ENCODE results near the gene SPTBN1.

The SPTBN1 gene

GRCh38 chr2:54644236-54644635 lies 188.1 kb downstream of the SPTBN1 start:
- peaks cover 8% of the 10 kb centered on the region for H4K20me1 ChIP-seq (ENCODE audit: insufficient read depth, low read length, poor library complexity, severe bottlenecking)
- H3K4me3 ChIP-seq (ENCODE audit: low read length, poor library complexity, severe bottlenecking) = no peak overlapping the region
- H3K36me3 ChIP-seq (ENCODE audit: insufficient read depth, low read length) = peaks cover 99% of the 10 kb centered on the region

GRCh38 chr2:54646170-54646927 lies 190.2 kb downstream of the SPTBN1 start:
- Histone ChIP-seq H3K36me3 (ENCODE audit: insufficient read depth, low read length) (peaks cover 99% of the 10 kb centered on the region), H3K27me3 (ENCODE audit: insufficient read depth, low read length, poor library complexity, severe bottlenecking) (no peaks in the 10 kb centered on the region), H3K9ac (ENCODE audit: low read depth, low read length, poor library complexity, severe bottlenecking) (no peak overlapping the region), H3K9me2 (replicated peaks; ENCODE audit: low read depth, low read length) (no peaks in the 10 kb centered on the region), H3K9me3 (ENCODE audit: insufficient read depth, low read depth, low read length) (no peaks in the 10 kb centered on the region), H2AFZ (ENCODE audit: low read length) (no peak overlapping the region), H3F3A (ENCODE audit: low read depth) (no peaks in the 10 kb centered on the region), H3K79me2 (ENCODE audit: insufficient read depth, low read length) (no peaks in the 10 kb centered on the region), H3K4me1 (ENCODE audit: insufficient read depth, low read length, poor library complexity, severe bottlenecking) (no peaks in the 10 kb centered on the region), H3K4me3 (ENCODE audit: low read length, poor library complexity, severe bottlenecking) (no peak overlapping the region), H4K20me1 (ENCODE audit: insufficient read depth, low read length, poor library complexity, severe bottlenecking) (peaks cover 8% of the 10 kb centered on the region), H3K4me2 (ENCODE audit: low read depth, low read length, poor library complexity, severe bottlenecking) (no peak overlapping the region)
- no peak for TF ChIP-seq CTCF (conservative IDR thresholded peaks at IDR 0.05; ENCODE audit: low read length)
- TF ChIP-seq EZH2phosphoT487 (IDR thresholded peaks at IDR 0.05; ENCODE audit: borderline replicate concordance) = no peak

More at GRCh38 chr2:54644236-54644635, 188.1 kb downstream of the SPTBN1 start:
- no peak overlapping the region for H3K4me2 ChIP-seq (ENCODE audit: low read depth, low read length, poor library complexity, severe bottlenecking)
- no peak overlapping the region for H3K9ac ChIP-seq (ENCODE audit: low read depth, low read length, poor library complexity, severe bottlenecking)
- no peaks in the 10 kb centered on the region for H3K9me2 ChIP-seq (replicated peaks; ENCODE audit: low read depth, low read length)
- no peak overlapping the region for H2AFZ ChIP-seq (ENCODE audit: low read length)
- H3K27me3 ChIP-seq (ENCODE audit: insufficient read depth, low read length, poor library complexity, severe bottlenecking) = no peaks in the 10 kb centered on the region
- no peaks in the 10 kb centered on the region for H3K79me2 ChIP-seq (ENCODE audit: insufficient read depth, low read length)
- no peak for TF ChIP-seq EZH2phosphoT487 (IDR thresholded peaks at IDR 0.05; ENCODE audit: borderline replicate concordance)
- TF ChIP-seq CTCF (conservative IDR thresholded peaks at IDR 0.05; ENCODE audit: low read length) = no peak
- H3K4me1 ChIP-seq (ENCODE audit: insufficient read depth, low read length, poor library complexity, severe bottlenecking) = no peaks in the 10 kb centered on the region
- H3F3A ChIP-seq (ENCODE audit: low read depth) = no peaks in the 10 kb centered on the region
- no peaks in the 10 kb centered on the region for H3K9me3 ChIP-seq (ENCODE audit: insufficient read depth, low read depth, low read length)

- Histone ChIP-seq H3K4me1 (ENCODE audit: insufficient read depth, low read length, poor library complexity, severe bottlenecking) (no peaks in the 10 kb centered on the region), H3K9ac (ENCODE audit: low read depth, low read length, poor library complexity, severe bottlenecking) (no peak overlapping the region), H3K4me2 (ENCODE audit: low read depth, low read length, poor library complexity, severe bottlenecking) (no peak overlapping the region), H4K20me1 (ENCODE audit: insufficient read depth, low read length, poor library complexity, severe bottlenecking) (no peaks in the 10 kb centered on the region), H3K36me3 (ENCODE audit: insufficient read depth, low read length) (peaks cover 100% of the 10 kb centered on the region), H3F3A (ENCODE audit: low read depth) (no peaks in the 10 kb centered on the region), H3K9me2 (replicated peaks; ENCODE audit: low read depth, low read length) (no peaks in the 10 kb centered on the region), H3K4me3 (ENCODE audit: low read length, poor library complexity, severe bottlenecking) (no peak overlapping the region), H3K27me3 (ENCODE audit: insufficient read depth, low read length, poor library complexity, severe bottlenecking) (no peaks in the 10 kb centered on the region), H3K9me3 (ENCODE audit: insufficient read depth, low read depth, low read length) (no peaks in the 10 kb centered on the region), H2AFZ (ENCODE audit: low read length) (no peak overlapping the region), H3K79me2 (ENCODE audit: insufficient read depth, low read length) (no peaks in the 10 kb centered on the region)
- TF ChIP-seq EZH2phosphoT487 (IDR thresholded peaks at IDR 0.05; ENCODE audit: borderline replicate concordance) (no peak), CTCF (conservative IDR thresholded peaks at IDR 0.05; ENCODE audit: low read length) (no peak)
These were observed 192.1 kb downstream of the SPTBN1 start for GRCh38 chr2:54648256-54648655.
